Bronchial epithelial cell (primary cell): ENCODE data around the gene DGKI. TPM values are rescaled to one million over a fixed set of nuclear protein-coding genes. Genes with fewer than 3 reads are reported as not detected.

Source experiments
- DNase-seq: peaks from one replicate; pipeline ENCODE4 v3.0.0-alpha.2; 2010; ENCODE audit warnings: low read depth
- FAIRE-seq: peaks from 2 replicates; lab custom pipeline; 2011; peaks lifted over from hg19 to GRCh38; lab: Jason Lieb, UNC
- H3K27me3 ChIP-seq: 2 replicates; pipeline ENCODE4 v1.5.1; 2011; ENCODE audit warnings: low read length; ENCODE audit not compliant: control insufficient read depth, insufficient read depth
- H3K36me3 ChIP-seq: 2 replicates; pipeline ENCODE4 v1.5.1; 2011; ENCODE audit warnings: low read length; ENCODE audit not compliant: control insufficient read depth, insufficient read depth
- H3K4me3 ChIP-seq: 2 replicates; pipeline ENCODE4 v1.5.1; 2011; ENCODE audit warnings: mild to moderate bottlenecking, low read depth, low read length, control low read depth
- total RNA-seq: library from RNA; depleted of rRNA; stranded (reverse); fragments of >200 nt; gene quantifications from 2 replicates; pipeline ENCODE4 v1.2.1, GENCODE V29; 2014
- TF ChIP-seq, protein P1 (sequence below): IDR thresholded peaks from 2 replicates; pipeline ENCODE4 v1.5.1; 2011; ENCODE audit warnings: mild to moderate bottlenecking, moderate library complexity, low read length, control low read depth, inconsistent platforms; ENCODE audit not compliant: insufficient read depth, severe bottlenecking

Gene DGKI
- total RNA-seq, 1 donor from 2014 or later: under 0.01 TPM

DNA sequence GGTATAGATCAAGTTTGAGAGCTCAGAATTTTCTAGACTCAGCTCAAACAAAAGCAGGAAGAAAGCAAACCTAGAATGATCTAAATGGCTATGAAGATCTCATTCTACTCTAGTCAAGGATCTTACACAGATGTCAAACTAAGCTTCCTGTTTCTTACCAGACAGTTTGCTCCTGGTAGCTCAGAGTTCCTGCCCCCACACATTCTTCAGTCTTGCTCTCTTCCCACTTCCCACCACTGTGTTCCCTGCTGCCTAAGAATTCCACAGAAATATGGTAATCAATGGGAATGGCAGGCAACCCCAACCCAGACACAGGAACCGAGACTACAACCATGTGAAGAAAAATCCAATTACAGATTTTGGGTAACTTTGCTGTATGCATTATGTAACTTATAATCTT, 369.8 kb downstream of the DGKI start:
- no peaks in the 10 kb centered on the region for H3K36me3 ChIP-seq
- TF ChIP-seq, protein P1, sequence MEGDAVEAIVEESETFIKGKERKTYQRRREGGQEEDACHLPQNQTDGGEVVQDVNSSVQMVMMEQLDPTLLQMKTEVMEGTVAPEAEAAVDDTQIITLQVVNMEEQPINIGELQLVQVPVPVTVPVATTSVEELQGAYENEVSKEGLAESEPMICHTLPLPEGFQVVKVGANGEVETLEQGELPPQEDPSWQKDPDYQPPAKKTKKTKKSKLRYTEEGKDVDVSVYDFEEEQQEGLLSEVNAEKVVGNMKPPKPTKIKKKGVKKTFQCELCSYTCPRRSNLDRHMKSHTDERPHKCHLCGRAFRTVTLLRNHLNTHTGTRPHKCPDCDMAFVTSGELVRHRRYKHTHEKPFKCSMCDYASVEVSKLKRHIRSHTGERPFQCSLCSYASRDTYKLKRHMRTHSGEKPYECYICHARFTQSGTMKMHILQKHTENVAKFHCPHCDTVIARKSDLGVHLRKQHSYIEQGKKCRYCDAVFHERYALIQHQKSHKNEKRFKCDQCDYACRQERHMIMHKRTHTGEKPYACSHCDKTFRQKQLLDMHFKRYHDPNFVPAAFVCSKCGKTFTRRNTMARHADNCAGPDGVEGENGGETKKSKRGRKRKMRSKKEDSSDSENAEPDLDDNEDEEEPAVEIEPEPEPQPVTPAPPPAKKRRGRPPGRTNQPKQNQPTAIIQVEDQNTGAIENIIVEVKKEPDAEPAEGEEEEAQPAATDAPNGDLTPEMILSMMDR: no peak
- no peak for DNase-seq
- FAIRE-seq: no peak
- H3K27me3 ChIP-seq: no peaks in the 10 kb centered on the region
- no peak overlapping the region for H3K4me3 ChIP-seq

DNA sequence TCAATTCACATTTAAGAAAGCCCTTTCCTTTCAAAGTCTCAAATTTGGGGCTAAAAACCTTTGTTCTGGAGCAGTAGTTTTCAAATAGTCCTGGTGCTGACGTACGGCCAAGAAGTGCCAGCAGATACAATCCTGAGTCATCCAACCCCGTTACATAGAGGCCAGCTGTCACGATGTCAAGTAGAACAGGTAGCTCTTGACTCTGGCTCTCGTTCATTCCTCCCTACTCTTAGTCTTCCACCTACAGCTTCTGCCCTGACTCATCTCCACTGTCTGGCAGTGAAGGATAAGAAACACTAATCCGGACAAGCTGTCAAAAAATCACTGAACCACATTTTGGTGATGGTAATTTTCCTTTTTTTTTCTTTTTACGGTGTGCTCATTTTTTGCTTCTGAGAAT, 370.8 kb downstream of the DGKI start:
- FAIRE-seq: no peak
- no peaks in the 10 kb centered on the region for H3K27me3 ChIP-seq
- TF ChIP-seq, protein P1: no peak
- H3K36me3 ChIP-seq: no peaks in the 10 kb centered on the region
- no peak for DNase-seq
- H3K4me3 ChIP-seq: no peak overlapping the region

DNA sequence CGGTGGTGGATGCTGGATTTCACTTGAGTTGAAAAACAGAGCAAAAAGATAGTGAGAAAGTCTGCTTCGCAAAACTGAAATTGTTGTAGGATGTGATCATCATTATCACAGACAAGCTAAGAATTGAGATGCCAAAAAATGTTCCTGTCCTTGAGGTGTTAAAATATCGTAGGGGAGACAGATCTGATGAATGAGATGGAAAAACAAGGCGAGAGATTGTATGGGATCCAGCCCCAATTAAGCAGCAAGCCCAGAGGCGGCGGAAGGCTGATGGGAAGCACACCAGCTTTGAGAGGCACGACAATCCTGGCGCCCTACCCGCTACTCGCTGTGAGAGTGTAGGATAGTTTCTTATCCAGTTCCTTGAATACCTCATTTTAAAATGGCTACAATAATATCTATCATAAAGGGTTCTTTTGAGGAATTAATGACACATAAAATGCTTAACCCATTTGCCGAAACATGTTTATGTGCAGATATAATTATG, 372.2 kb downstream of the DGKI start:
- TF ChIP-seq, protein P1: no peak
- Histone ChIP-seq H3K4me3 (no peak overlapping the region), H3K36me3 (no peaks in the 10 kb centered on the region), H3K27me3 (no peaks in the 10 kb centered on the region)
- FAIRE-seq (no peak), DNase-seq (no peak)

DNA sequence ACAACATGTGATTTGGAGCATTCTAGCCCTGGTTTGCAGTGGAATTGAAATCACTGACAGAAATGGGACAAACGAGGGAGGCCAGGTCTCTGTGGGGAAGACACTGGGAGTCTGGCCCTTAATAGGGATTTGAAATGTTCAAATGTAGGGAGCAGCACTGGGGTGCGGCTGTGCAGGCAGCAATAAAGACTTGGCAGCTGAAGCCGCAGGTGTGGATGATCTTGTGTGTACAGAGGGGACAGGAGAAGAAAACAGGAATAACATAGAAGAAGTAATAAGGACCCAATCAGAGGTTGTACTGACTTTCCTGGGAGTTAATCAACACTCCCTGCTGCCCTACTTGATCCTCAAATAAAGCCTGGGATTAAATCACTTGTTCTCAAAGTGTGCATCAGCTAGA, 375.6 kb downstream of the DGKI start:
- TF ChIP-seq, protein P1: no peak
- no peak for DNase-seq
- Histone ChIP-seq H3K27me3 (no peaks in the 10 kb centered on the region), H3K4me3 (no peak overlapping the region), H3K36me3 (no peaks in the 10 kb centered on the region)
- no peak for FAIRE-seq

DNA sequence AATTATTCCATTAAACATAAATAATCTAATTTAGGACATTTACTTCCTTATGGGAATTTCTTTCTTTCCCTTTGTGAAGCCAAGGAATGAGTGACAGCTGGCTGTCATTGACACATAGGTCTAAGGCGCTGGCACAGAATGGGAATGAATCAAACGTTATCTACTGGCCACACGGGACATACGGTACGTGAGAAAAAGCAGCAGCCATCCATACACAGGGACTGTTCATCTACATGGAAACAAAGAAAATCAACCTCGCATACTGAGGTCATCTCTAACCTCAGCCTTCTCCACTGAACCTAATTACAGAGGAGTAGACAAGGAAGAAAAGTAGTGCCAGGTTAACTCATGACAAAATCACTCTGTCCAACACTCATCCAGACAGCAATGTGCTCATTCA, 376.9 kb downstream of the DGKI start:
- TF ChIP-seq, protein P1: no peak
- no peak for FAIRE-seq
- no peak for DNase-seq
- H3K4me3 ChIP-seq: no peak overlapping the region
- no peaks in the 10 kb centered on the region for H3K27me3 ChIP-seq
- H3K36me3 ChIP-seq: no peaks in the 10 kb centered on the region

DNA sequence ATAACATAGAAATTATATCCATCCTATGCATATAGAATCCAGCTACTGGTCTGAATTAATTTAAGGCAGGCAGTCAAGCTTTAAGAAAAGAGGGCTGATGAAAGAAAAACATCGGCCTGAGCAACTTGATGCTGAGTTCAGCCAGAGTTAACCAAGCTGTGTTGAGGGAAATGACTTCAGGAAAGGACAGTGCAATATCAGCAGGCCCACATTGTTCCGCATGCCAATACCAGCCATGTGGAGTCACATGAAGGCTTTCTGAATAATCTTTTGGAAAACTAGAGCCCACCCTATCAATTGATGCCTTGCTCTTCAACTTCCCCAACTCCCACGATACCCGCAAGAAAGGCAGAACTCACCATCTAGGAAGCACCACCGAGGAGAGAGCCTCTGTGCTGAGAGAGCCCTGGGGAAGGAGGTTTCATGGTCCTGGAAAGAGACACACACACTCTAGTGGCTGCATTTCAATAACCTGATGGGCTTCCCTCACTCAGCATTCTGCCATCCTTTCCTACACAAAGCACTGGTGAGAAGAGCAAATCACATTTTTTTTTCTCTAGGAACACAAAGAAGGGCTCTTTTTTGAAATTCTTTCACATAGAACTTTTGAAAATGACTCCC, 377.5 kb downstream of the DGKI start:
- DNase-seq (no peak), FAIRE-seq (no peak)
- TF ChIP-seq, protein P1: no peak
- Histone ChIP-seq H3K27me3 (no peaks in the 10 kb centered on the region), H3K4me3 (no peak overlapping the region), H3K36me3 (no peaks in the 10 kb centered on the region)
